MG63 (cell line): Measurements from ENCODE around the gene MLC1. TPM values are rescaled to one million over a fixed set of nuclear protein-coding genes. Genes with fewer than 3 reads are reported as not detected.

Experiments
- total RNA-seq: library from RNA; depleted of rRNA; stranded (reverse); fragments of >200 nt; shearing (Covaris generic); gene quantifications from 2 replicates; pipeline ENCODE4 v1.2.3, GENCODE V29; 2014; ENCODE audit warnings: low replicate concordance; rRNA removed

Gene MLC1
- total RNA-seq, 1 experiment from 2014 or later: not detected

Other genes with a start within 250 kb of the MLC1 start
- gene ZBED4, start 231.6 kb downstream of the MLC1 start, total RNA-seq: 5.8 and 9.4 TPM in 2 replicates
- gene ALG12, start 167.0 kb downstream of the MLC1 start, total RNA-seq: 14.1 and 34.2 TPM in 2 replicates
- gene CRELD2, start 166.8 kb downstream of the MLC1 start, total RNA-seq: 41.8 and 71.8 TPM in 2 replicates
- gene PIM3, start 124.7 kb downstream of the MLC1 start, total RNA-seq: 29.3 and 37.1 TPM in 2 replicates
- gene IL17REL, start 72.7 kb downstream of the MLC1 start, total RNA-seq: not detected in 2 replicates
- not detected in 2 replicates for gene TTLL8, start 27.1 kb downstream of the MLC1 start, total RNA-seq
- gene MOV10L1, start 4.6 kb upstream of the MLC1 start, total RNA-seq: not detected in 2 replicates
- 0.12 and 0.79 TPM in 2 replicates for gene PANX2, start 85.3 kb upstream of the MLC1 start, total RNA-seq
- 38.8 and 49.9 TPM in 2 replicates for gene TRABD, start 100.5 kb upstream of the MLC1 start, total RNA-seq
- gene SELENOO, start 115.6 kb upstream of the MLC1 start, total RNA-seq: 6.5 and 13.8 TPM in 2 replicates
- 11.8 and 17.2 TPM in 2 replicates for gene TUBGCP6, start 159.6 kb upstream of the MLC1 start, total RNA-seq
- 8.5 and 21.5 TPM in 2 replicates for gene HDAC10, start 165.8 kb upstream of the MLC1 start, total RNA-seq
- gene MAPK12, start 176.3 kb upstream of the MLC1 start, total RNA-seq: 54.4 and 58.0 TPM in 2 replicates
- gene MAPK11, start 185.0 kb upstream of the MLC1 start, total RNA-seq: 15.0 and 27.8 TPM in 2 replicates
- gene PLXNB2, start 222.2 kb upstream of the MLC1 start, total RNA-seq: 65.6 and 80.7 TPM in 2 replicates
- 0.15 and 0.46 TPM in 2 replicates for gene DENND6B, start 241.6 kb upstream of the MLC1 start, total RNA-seq